Sciatic nerve (tissue), 2 donors: ENCODE results near the gene MYOZ2. TPM values are rescaled to one million over a fixed set of nuclear protein-coding genes. Genes with fewer than 3 reads are reported as not detected.

Experiments used
- ATAC-seq: fragments of 200-7000 bp; cut with Tn5 transposase; one replicate; pipeline ENCODE4 v1.9.1; 2020; ENCODE audit warnings: mild to moderate bottlenecking, moderate library complexity
- DNase-seq: peaks from one replicate; pipeline ENCODE4 v3.0.0-alpha.2; 2020; ENCODE audit warnings: low spot score
- intact Hi-C: fragments of 100-400 bp; cut with DNase I; formaldehyde crosslinking; loops from one replicate; pipeline ENCODE4 v1.14.2; 2022
- total RNA-seq: library from RNA; stranded (reverse); fragmentation: NEBNext Ultra II Directional; extraction: Animal tissue kit (Norgen Biotek cat#: 25700); gene quantifications from one replicate; pipeline ENCODE4 v1.2.1, GENCODE V29; 2021
- donor health status: DM: no; HTN: no; CAD: no.
- donor health status: DM: no; HTN: no; CAD: no.

MYOZ2 gene
- 0.62 TPM for total RNA-seq

GRCh38 chr4:119135721-119136121 is at the start of gene MYOZ2:
Gene MYOZ2, plus strand, starts transcription at chr4:119135832. Its CDS starts 694 bp downstream, at chr4:119136526.
- ATAC-seq, result no peak
- no peak for DNase-seq
- intact Hi-C loops, result loop anchor here (2.0 kb wide), 1 partner anchor 37 kb away; no protein-coding TSS in a partner anchor

GRCh38 chr4:119087121-119087520 is 48.5 kb upstream of the MYOZ2 start:
- intact Hi-C loops, result no loop called here
- peak; percentile 69 for ATAC-seq
- no peak for DNase-seq

- no peak for DNase-seq
- intact Hi-C loops, result no loop called here
- no peak for ATAC-seq
Observed at GRCh38 chr4:119087656-119088055, 48.0 kb upstream of the MYOZ2 start.

GRCh38 chr4:119093042-119093827 is 42.4 kb upstream of the MYOZ2 start:
- intact Hi-C loops, result no loop called here
- ATAC-seq (peak; percentile 23), DNase-seq (no peak)

- no peak for DNase-seq
- ATAC-seq, result no peak
- intact Hi-C loops, result no loop called here
Observed at GRCh38 chr4:119097282-119097900, 38.2 kb upstream of the MYOZ2 start.

- intact Hi-C loops, result loop anchor here (2.0 kb wide), 2 partner anchors 38 to 46 kb away; no protein-coding TSS in a partner anchor
- ATAC-seq (no peak), DNase-seq (no peak)
Observed at GRCh38 chr4:119098306-119098705, 37.3 kb upstream of the MYOZ2 start.

GRCh38 chr4:119099227-119099810 is 36.3 kb upstream of the MYOZ2 start:
- intact Hi-C loops, result loop anchor here (2.0 kb wide), 2 partner anchors 37 to 47 kb away; no protein-coding TSS in a partner anchor
- no peak for DNase-seq

GRCh38 chr4:119100655-119101054 is 35.0 kb upstream of the MYOZ2 start:
- DNase-seq, result no peak
- no peak for ATAC-seq
- intact Hi-C loops, result loop anchor here (10.0 kb wide), 1 partner anchor 116 kb away; no protein-coding TSS in a partner anchor

More at GRCh38 chr4:119099227-119099810, 36.3 kb upstream of the MYOZ2 start:
- peak; percentile 92 for ATAC-seq

GRCh38 chr4:119103263-119103662 is 32.4 kb upstream of the MYOZ2 start:
- ATAC-seq, result peak; percentile 63
- intact Hi-C loops, result loop anchor here (10.0 kb wide), 1 partner anchor 118 kb away; no protein-coding TSS in a partner anchor
- no peak for DNase-seq

- DNase-seq (no peak), ATAC-seq (no peak)
- intact Hi-C loops, result loop anchor here (10.0 kb wide), 1 partner anchor 120 kb away; no protein-coding TSS in a partner anchor
Observed at GRCh38 chr4:119104644-119105273, 30.9 kb upstream of the MYOZ2 start.

- intact Hi-C loops, result loop anchor here (10.0 kb wide), 1 partner anchor 121 kb away; no protein-coding TSS in a partner anchor
- ATAC-seq, result no peak
- DNase-seq, result no peak
Observed at GRCh38 chr4:119105605-119106004, 30.0 kb upstream of the MYOZ2 start.

- DNase-seq, result no peak
- intact Hi-C loops, result loop anchor here (10.0 kb wide), 1 partner anchor 122 kb away; no protein-coding TSS in a partner anchor
- ATAC-seq, result no peak
Observed at GRCh38 chr4:119106036-119107000, 29.3 kb upstream of the MYOZ2 start.

- ATAC-seq (no peak), DNase-seq (no peak)
- intact Hi-C loops, result no loop called here
Observed at GRCh38 chr4:119110121-119110520, 25.5 kb upstream of the MYOZ2 start.

- ATAC-seq, result no peak
- DNase-seq, result no peak
Observed at GRCh38 chr4:119111296-119111695, 24.3 kb upstream of the MYOZ2 start.

GRCh38 chr4:119113033-119113655 is 22.5 kb upstream of the MYOZ2 start:
- ATAC-seq (peak; percentile 85), DNase-seq (no peak)
- intact Hi-C loops, result no loop called here

More at GRCh38 chr4:119111296-119111695, 24.3 kb upstream of the MYOZ2 start:
- intact Hi-C loops, result no loop called here

GRCh38 chr4:119116021-119116420 is 19.6 kb upstream of the MYOZ2 start:
- intact Hi-C loops, result no loop called here
- ATAC-seq, result no peak
- no peak for DNase-seq
